Measurements from ENCODE around the gene DPH3. TPM values are rescaled to one million over a fixed set of nuclear protein-coding genes. Genes with fewer than 3 reads are reported as not detected.
A peak's percentile ranks its signal among the peaks of the same experiment; 100 is the strongest.

Gene DPH3
- polyA plus RNA-seq, 4 donors, result 16.6 to 38.0 (median 31.4) TPM

- Histone ChIP-seq H3K27me3 (ENCODE audit: control insufficient read depth in 3 of 3, insufficient read depth in 3 of 3, low read length in 3 of 3) (no peaks in the 10 kb centered on the region), H3K36me3 (ENCODE audit: control insufficient read depth in 3 of 3, insufficient read depth in 2 of 3, low read depth in 1 of 3, low read length in 3 of 3) (peaks cover 0 to 23% (median 12%) of the 10 kb centered on the region in 3 donors), H3K4me1 (ENCODE audit: control insufficient read depth in 3 of 3, insufficient read depth in 2 of 3, low read depth in 1 of 3, low read length in 2 of 3) (no peaks in the 10 kb centered on the region), H3K4me3 (ENCODE audit: low read depth in 1 of 3, low read length in 3 of 3) (no peak overlapping the region), H3K27ac (ENCODE audit: low read depth in 1 of 3, low read length in 2 of 3) (no peak overlapping the region), H3K9me3 (ENCODE audit: control insufficient read depth in 2 of 2, insufficient read depth in 1 of 2, low read depth in 1 of 2, low read length in 1 of 2) (no peaks in the 10 kb centered on the region)
- FAIRE-seq (no peak), DNase-seq (no peak)
- 94 to 98% (median 98%) methylated on average over 2 of the region's 2 CpGs for WGBS, 3 donors
Observed at GRCh38 chr3:16273867-16274266, 9.1 kb upstream of the DPH3 start.

- no peak for FAIRE-seq
- H3K4me1 ChIP-seq (ENCODE audit: control insufficient read depth in 3 of 3, insufficient read depth in 2 of 3, low read depth in 1 of 3, low read length in 2 of 3), result peaks cover 0 to 1% (median 0%) of the 10 kb centered on the region in 3 donors
- H3K27ac ChIP-seq (ENCODE audit: low read depth in 1 of 3, low read length in 2 of 3), result no peak overlapping the region
- 87 to 95% (median 89%) methylated on average over 1 of the region's 1 CpG for WGBS, 3 donors
- no peaks in the 10 kb centered on the region for H3K9me3 ChIP-seq (ENCODE audit: control insufficient read depth in 2 of 2, insufficient read depth in 1 of 2, low read depth in 1 of 2, low read length in 1 of 2)
- H3K36me3 ChIP-seq (ENCODE audit: control insufficient read depth in 3 of 3, insufficient read depth in 2 of 3, low read depth in 1 of 3, low read length in 3 of 3), result peaks cover 0 to 21% (median 8%) of the 10 kb centered on the region in 3 donors
- no peaks in the 10 kb centered on the region for H3K27me3 ChIP-seq (ENCODE audit: control insufficient read depth in 3 of 3, insufficient read depth in 3 of 3, low read length in 3 of 3)
- H3K4me3 ChIP-seq (ENCODE audit: low read depth in 1 of 3, low read length in 3 of 3), result no peak overlapping the region
- DNase-seq, result no peak
Observed at GRCh38 chr3:16272588-16272987, 7.8 kb upstream of the DPH3 start.

GRCh38 chr3:16270855-16271254, 6.1 kb upstream of the DPH3 start:
- H3K4me1 ChIP-seq (ENCODE audit: control insufficient read depth in 3 of 3, insufficient read depth in 2 of 3, low read depth in 1 of 3, low read length in 2 of 3), result peaks cover 0 to 10% (median 7%) of the 10 kb centered on the region in 3 donors
- DNase-seq, result no peak
- WGBS, 3 donors, result 93 to 94% (median 93%) methylated on average over 10 of the region's 10 CpGs
- H3K27ac ChIP-seq (ENCODE audit: low read depth in 1 of 3, low read length in 2 of 3), result no peak overlapping the region
- no peaks in the 10 kb centered on the region for H3K27me3 ChIP-seq (ENCODE audit: control insufficient read depth in 3 of 3, insufficient read depth in 3 of 3, low read length in 3 of 3)
- H3K4me3 ChIP-seq (ENCODE audit: low read depth in 1 of 3, low read length in 3 of 3), result no peak overlapping the region
- H3K36me3 ChIP-seq (ENCODE audit: control insufficient read depth in 3 of 3, insufficient read depth in 2 of 3, low read depth in 1 of 3, low read length in 3 of 3), result peaks cover 0 to 16% (median 6%) of the 10 kb centered on the region in 3 donors
- H3K9me3 ChIP-seq (ENCODE audit: control insufficient read depth in 2 of 2, insufficient read depth in 1 of 2, low read depth in 1 of 2, low read length in 1 of 2), result no peaks in the 10 kb centered on the region
- no peak for FAIRE-seq

GRCh38 chr3:16266714-16267113, 2.0 kb upstream of the DPH3 start:
- Histone ChIP-seq H3K4me1 (ENCODE audit: control insufficient read depth in 3 of 3, insufficient read depth in 2 of 3, low read depth in 1 of 3, low read length in 2 of 3) (peaks cover 5 to 10% (median 7%) of the 10 kb centered on the region in 3 donors), H3K27ac (ENCODE audit: low read depth in 1 of 3, low read length in 2 of 3) (peak overlapping the region in 2 of 3 donors; percentile 30 to 57), H3K4me3 (ENCODE audit: low read depth in 1 of 3, low read length in 3 of 3) (peak overlapping the region in 2 of 3 donors; percentile 45 to 94), H3K27me3 (ENCODE audit: control insufficient read depth in 3 of 3, insufficient read depth in 3 of 3, low read length in 3 of 3) (no peaks in the 10 kb centered on the region), H3K9me3 (ENCODE audit: control insufficient read depth in 2 of 2, insufficient read depth in 1 of 2, low read depth in 1 of 2, low read length in 1 of 2) (no peaks in the 10 kb centered on the region), H3K36me3 (ENCODE audit: control insufficient read depth in 3 of 3, insufficient read depth in 2 of 3, low read depth in 1 of 3, low read length in 3 of 3) (peaks cover 0 to 7% (median 5%) of the 10 kb centered on the region in 3 donors)
- WGBS, 3 donors, result 64 to 81% (median 73%) methylated on average over 3 of the region's 3 CpGs
- DNase-seq (peak in 1 of 2 donors; percentile 18), FAIRE-seq (no peak)

GRCh38 chr3:16265455-16265786, 678 bp upstream of the DPH3 start:
- FAIRE-seq (no peak), DNase-seq (no peak)
- Histone ChIP-seq H3K36me3 (ENCODE audit: control insufficient read depth in 3 of 3, insufficient read depth in 2 of 3, low read depth in 1 of 3, low read length in 3 of 3) (peaks cover 0 to 8% (median 0%) of the 10 kb centered on the region in 3 donors), H3K4me1 (ENCODE audit: control insufficient read depth in 3 of 3, insufficient read depth in 2 of 3, low read depth in 1 of 3, low read length in 2 of 3) (peaks cover 5 to 10% (median 7%) of the 10 kb centered on the region in 3 donors), H3K4me3 (ENCODE audit: low read depth in 1 of 3, low read length in 3 of 3) (peak overlapping the region; percentile 78 to 98 (median 94)), H3K27ac (ENCODE audit: low read depth in 1 of 3, low read length in 2 of 3) (peak overlapping the region; percentile 98 to 99 (median 99)), H3K9me3 (ENCODE audit: control insufficient read depth in 2 of 2, insufficient read depth in 1 of 2, low read depth in 1 of 2, low read length in 1 of 2) (no peaks in the 10 kb centered on the region), H3K27me3 (ENCODE audit: control insufficient read depth in 3 of 3, insufficient read depth in 3 of 3, low read length in 3 of 3) (no peaks in the 10 kb centered on the region)
- WGBS, 3 donors, result 0% methylated on average over 6 of the region's 6 CpGs

GRCh38 chr3:16264174-16264707, 502 bp downstream of the DPH3 start:
- Histone ChIP-seq H3K36me3 (ENCODE audit: control insufficient read depth in 3 of 3, insufficient read depth in 2 of 3, low read depth in 1 of 3, low read length in 3 of 3) (peaks cover 0 to 8% (median 0%) of the 10 kb centered on the region in 3 donors), H3K27ac (ENCODE audit: low read depth in 1 of 3, low read length in 2 of 3) (peak overlapping the region; percentile 64 to 99 (median 85)), H3K4me3 (ENCODE audit: low read depth in 1 of 3, low read length in 3 of 3) (peak overlapping the region; percentile 70 to 94 (median 75)), H3K27me3 (ENCODE audit: control insufficient read depth in 3 of 3, insufficient read depth in 3 of 3, low read length in 3 of 3) (no peaks in the 10 kb centered on the region), H3K4me1 (ENCODE audit: control insufficient read depth in 3 of 3, insufficient read depth in 2 of 3, low read depth in 1 of 3, low read length in 2 of 3) (peaks cover 5 to 10% (median 7%) of the 10 kb centered on the region in 3 donors), H3K9me3 (ENCODE audit: control insufficient read depth in 2 of 2, insufficient read depth in 1 of 2, low read depth in 1 of 2, low read length in 1 of 2) (no peaks in the 10 kb centered on the region)
- DNase-seq (no peak), FAIRE-seq (no peak)
- WGBS, 3 donors, result 0 to 1% (median 1%) methylated on average over 21 of the region's 21 CpGs

- Histone ChIP-seq H3K27me3 (ENCODE audit: control insufficient read depth in 3 of 3, insufficient read depth in 3 of 3, low read length in 3 of 3) (no peaks in the 10 kb centered on the region), H3K36me3 (ENCODE audit: control insufficient read depth in 3 of 3, insufficient read depth in 2 of 3, low read depth in 1 of 3, low read length in 3 of 3) (peaks cover 4 to 8% (median 4%) of the 10 kb centered on the region in 3 donors), H3K9me3 (ENCODE audit: control insufficient read depth in 2 of 2, insufficient read depth in 1 of 2, low read depth in 1 of 2, low read length in 1 of 2) (no peaks in the 10 kb centered on the region), H3K27ac (ENCODE audit: low read depth in 1 of 3, low read length in 2 of 3) (peak overlapping the region in 1 of 3 donors; percentile 77), H3K4me1 (ENCODE audit: control insufficient read depth in 3 of 3, insufficient read depth in 2 of 3, low read depth in 1 of 3, low read length in 2 of 3) (peaks cover 5 to 7% (median 7%) of the 10 kb centered on the region in 3 donors), H3K4me3 (ENCODE audit: low read depth in 1 of 3, low read length in 3 of 3) (peak overlapping the region in 1 of 3 donors; percentile 6)
- DNase-seq (peak; percentile 37 to 46), FAIRE-seq (no peak)
- WGBS, 3 donors, result 62 to 77% (median 68%) methylated on average over 4 of the region's 4 CpGs
Observed at GRCh38 chr3:16262174-16262573, 2.6 kb downstream of the DPH3 start.

- FAIRE-seq, result no peak
- no peak for DNase-seq
- peaks cover 0 to 5% (median 0%) of the 10 kb centered on the region in 3 donors for H3K4me1 ChIP-seq (ENCODE audit: control insufficient read depth in 3 of 3, insufficient read depth in 2 of 3, low read depth in 1 of 3, low read length in 2 of 3)
- H3K9me3 ChIP-seq (ENCODE audit: control insufficient read depth in 2 of 2, insufficient read depth in 1 of 2, low read depth in 1 of 2, low read length in 1 of 2), result no peaks in the 10 kb centered on the region
- WGBS, 3 donors, result 89 to 96% (median 91%) methylated on average over 1 of the region's 1 CpG
- peaks cover 4 to 10% (median 4%) of the 10 kb centered on the region in 3 donors for H3K36me3 ChIP-seq (ENCODE audit: control insufficient read depth in 3 of 3, insufficient read depth in 2 of 3, low read depth in 1 of 3, low read length in 3 of 3)
- H3K27ac ChIP-seq (ENCODE audit: low read depth in 1 of 3, low read length in 2 of 3), result no peak overlapping the region
- H3K4me3 ChIP-seq (ENCODE audit: low read depth in 1 of 3, low read length in 3 of 3), result no peak overlapping the region
- no peaks in the 10 kb centered on the region for H3K27me3 ChIP-seq (ENCODE audit: control insufficient read depth in 3 of 3, insufficient read depth in 3 of 3, low read length in 3 of 3)
Observed at GRCh38 chr3:16260046-16260445, 4.7 kb downstream of the DPH3 start.

- H3K4me3 ChIP-seq (ENCODE audit: low read depth in 1 of 3, low read length in 3 of 3), result no peak overlapping the region
- peaks cover 0 to 5% (median 0%) of the 10 kb centered on the region in 3 donors for H3K4me1 ChIP-seq (ENCODE audit: control insufficient read depth in 3 of 3, insufficient read depth in 2 of 3, low read depth in 1 of 3, low read length in 2 of 3)
- H3K27ac ChIP-seq (ENCODE audit: low read depth in 1 of 3, low read length in 2 of 3), result peak overlapping the region in 1 of 3 donors; percentile 12
- 73 to 94% (median 76%) methylated on average over 1 of the region's 1 CpG for WGBS, 3 donors
- H3K9me3 ChIP-seq (ENCODE audit: control insufficient read depth in 2 of 2, insufficient read depth in 1 of 2, low read depth in 1 of 2, low read length in 1 of 2), result no peaks in the 10 kb centered on the region
- DNase-seq (no peak), FAIRE-seq (no peak)
- H3K27me3 ChIP-seq (ENCODE audit: control insufficient read depth in 3 of 3, insufficient read depth in 3 of 3, low read length in 3 of 3), result no peaks in the 10 kb centered on the region
- peaks cover 4 to 10% (median 4%) of the 10 kb centered on the region in 3 donors for H3K36me3 ChIP-seq (ENCODE audit: control insufficient read depth in 3 of 3, insufficient read depth in 2 of 3, low read depth in 1 of 3, low read length in 3 of 3)
Observed at GRCh38 chr3:16258866-16259265, 5.9 kb downstream of the DPH3 start.

Measured in small intestine (tissue), 7 donors.